ENCODE measurements around the gene EFEMP2.
"Not testable (repeated sequence)": the region's sequence is repeated elsewhere in the genome, so short reads cannot be mapped to it uniquely, and the experiment has no call there.

Gene EFEMP2

GRCh38 chr11:65853246-65853979 is 19.2 kb downstream of the EFEMP2 start:
- DNase-seq, result no peak

- DNase-seq, result no peak
Observed at GRCh38 chr11:65852508-65853245, 19.9 kb downstream of the EFEMP2 start.

- no peak for DNase-seq
Observed at GRCh38 chr11:65851811-65852507, 20.6 kb downstream of the EFEMP2 start.

GRCh38 chr11:65851083-65851579 is 21.5 kb downstream of the EFEMP2 start:
- DNase-seq, result no peak

GRCh38 chr11:65850217-65851082 is 22.1 kb downstream of the EFEMP2 start:
- no peak for DNase-seq

- DNase-seq, result no peak
Observed at GRCh38 chr11:65849771-65850216, 22.8 kb downstream of the EFEMP2 start.

GRCh38 chr11:65849366-65849765 is 23.2 kb downstream of the EFEMP2 start:
- DNase-seq, result no peak

- not testable (repeated sequence) for DNase-seq
Observed at GRCh38 chr11:65848693-65849092, 23.9 kb downstream of the EFEMP2 start.

- no peak for DNase-seq
Observed at GRCh38 chr11:65847746-65848145, 24.9 kb downstream of the EFEMP2 start.

GRCh38 chr11:65844231-65844872 is 28.2 kb downstream of the EFEMP2 start:
- DNase-seq, result no peak

GRCh38 chr11:65843811-65844210 is 28.8 kb downstream of the EFEMP2 start:
- DNase-seq, result no peak

- no peak for DNase-seq
Observed at GRCh38 chr11:65842144-65842543, 30.5 kb downstream of the EFEMP2 start.

GRCh38 chr11:65834202-65834601 is 38.4 kb downstream of the EFEMP2 start:
- no peak for DNase-seq

- peak; percentile 84 to 91 (median 88) for DNase-seq
Observed at GRCh38 chr11:65833297-65834030, 39.1 kb downstream of the EFEMP2 start, which contains the start of gene SNX32. Gene SNX32 (plus strand): TSS chr11:65833963. CDS start chr11:65834066, 103 bp downstream.

- not testable (repeated sequence) for DNase-seq
Observed at GRCh38 chr11:65832231-65832630, 40.4 kb downstream of the EFEMP2 start.

- DNase-seq, result no peak
Observed at GRCh38 chr11:65829459-65829858, 43.1 kb downstream of the EFEMP2 start.

- DNase-seq, result no peak
Observed at GRCh38 chr11:65826984-65827735, 45.4 kb downstream of the EFEMP2 start.

GRCh38 chr11:65822776-65823528 is 49.6 kb downstream of the EFEMP2 start:
- no peak for DNase-seq

GRCh38 chr11:65821107-65821506 is 51.5 kb downstream of the EFEMP2 start:
- no peak for DNase-seq
